Uterus (tissue), 2 donors: ENCODE data around the gene HLTF.

ENCODE experiments used
- CTCF ChIP-seq, 4 experiments: fragments of 200-600 bp in 2 of 4; fragments of 450-650 bp in 2 of 4; sonication (generic) in 2 of 4; IDR thresholded peaks; one replicate each; pipeline ENCODE4 v1.5.1; 2016 to 2019; ENCODE audit warnings: antibody characterized with exemption in 4 of 4, mild to moderate bottlenecking in 2 of 4, moderate library complexity in 1 of 4
- POLR2A ChIP-seq, 2 donors: fragments of 450-650 bp; IDR thresholded peaks; one replicate each; pipeline ENCODE4 v1.6.1; 2016; ENCODE audit warnings: antibody characterized with exemption in 2 of 2, mild to moderate bottlenecking in 1 of 2, moderate library complexity in 1 of 2

- no peak for TF ChIP-seq CTCF (IDR thresholded peaks at IDR 0.05)
- no peak for TF ChIP-seq POLR2A (IDR thresholded peaks at IDR 0.05)
These were observed 88.0 kb downstream of the HLTF start for GRCh38 chr3:148998297-148998696.
